ENCODE measurements around the gene ARSG. TPM values are rescaled to one million over a fixed set of nuclear protein-coding genes. Genes with fewer than 3 reads are reported as not detected.

The ARSG gene
- total and polyA plus RNA-seq, 2 of the 8 experiments (the other 6 are each of a cell fraction or from before 2014, with no cell fraction given) = 3.3 to 4.0 TPM

DNA sequence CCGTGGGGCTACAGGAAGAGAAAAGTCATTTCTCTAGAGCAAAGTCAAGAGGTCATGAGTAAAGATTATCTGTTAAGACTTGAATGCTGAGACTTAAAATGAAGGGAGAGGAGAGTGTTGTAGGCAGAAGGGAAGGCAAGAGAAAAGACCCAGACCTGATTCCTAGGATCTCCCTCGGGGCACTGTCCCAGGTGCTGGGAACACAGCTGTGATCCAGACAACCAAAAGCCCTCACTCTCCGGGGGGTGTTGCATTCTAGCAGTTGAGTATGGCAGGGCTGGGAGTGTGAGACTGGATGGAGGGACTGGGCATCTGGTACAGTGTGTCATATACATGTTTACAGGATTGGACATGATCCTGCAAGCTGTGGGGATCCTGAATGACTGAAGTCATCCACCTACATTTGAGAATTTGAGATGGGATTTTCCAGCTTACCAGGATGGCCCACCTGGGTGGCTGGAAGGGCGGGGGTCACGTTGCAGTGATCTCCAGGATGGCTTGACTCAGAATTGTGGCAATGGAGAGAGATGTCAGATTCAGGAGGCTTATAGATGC, 29.1 kb downstream of the ARSG start (continued):
- TF ChIP-seq SIRT6 (IDR thresholded peaks at IDR 0.05; ENCODE audit: low read length) (no peak), RNF2 (IDR thresholded peaks at IDR 0.05; ENCODE audit: borderline replicate concordance, low read depth, low read length, missing control alignments, poor library complexity, severe bottlenecking) (no peak)

All from H1 (cell line).